WTC11 (cell line): Measurements from ENCODE around the gene KIF3B. TPM values are rescaled to one million over a fixed set of nuclear protein-coding genes. Genes with fewer than 3 reads are reported as not detected.

Experiments used
- ATAC-seq: fragments of 200-7000 bp; cut with Tn5 transposase; 2 replicates; pipeline ENCODE4 v1.10.0; 2021; ENCODE audit warnings: mild to moderate bottlenecking, moderate library complexity
- CTCF ChIA-PET: fragments of 300-600 bp; sonication (Branson Sonifier 250); formaldehyde crosslinking; loops from one replicate; lab custom pipeline; 2021; ENCODE audit warnings: antibody characterized with exemption; lab: Charles Lee
- POLR2A ChIA-PET: fragments of 350-600 bp; sonication (Branson Sonifier 250); formaldehyde crosslinking; loops from one replicate; lab custom pipeline; 2021; ENCODE audit warnings: antibody characterized with exemption; lab: Charles Lee
- DNase-seq: peaks from one replicate; pipeline ENCODE4 v3.0.0; 2021; ENCODE audit warnings: low spot score
- H3K27ac Mint-ChIP-seq: 2 replicates; pipeline ENCODE4 v1.8.0; 2021; ENCODE audit warnings: mixed read lengths
- H3K27me3 Mint-ChIP-seq: 2 replicates; pipeline ENCODE4 v1.8.0; 2021; ENCODE audit warnings: low read depth, mild to moderate bottlenecking, moderate library complexity, mixed read lengths
- H3K36me3 Mint-ChIP-seq: 2 replicates; pipeline ENCODE4 v1.8.0; 2021; ENCODE audit warnings: mixed read lengths
- H3K4me1 Mint-ChIP-seq: 2 replicates; pipeline ENCODE4 v1.8.0; 2022; ENCODE audit warnings: mixed read lengths
- H3K4me3 Mint-ChIP-seq: 2 replicates; pipeline ENCODE4 v1.8.0; 2021; ENCODE audit warnings: mild to moderate bottlenecking, moderate library complexity, mixed read lengths
- H3K9me3 Mint-ChIP-seq: 2 replicates; pipeline ENCODE4 v1.8.0; 2021; ENCODE audit warnings: mixed read lengths
- EMX1 ChIP-seq: fragments of 250-450 bp; sonication (Bioruptor Pico); IDR thresholded peaks from 2 replicates; pipeline ENCODE4 v1.8.0; 2021; ENCODE audit warnings: mild to moderate bottlenecking
- GTF2I ChIP-seq: fragments of 250-450 bp; sonication (Bioruptor Pico); conservative IDR thresholded peaks from 2 replicates; pipeline ENCODE4 v1.4.0; 2021; ENCODE audit warnings: mild to moderate bottlenecking
- JUN ChIP-seq: sonication (generic); formaldehyde crosslinking; IDR thresholded peaks from 2 replicates; pipeline ENCODE4 v1.8.0; 2023; ENCODE audit warnings: mild to moderate bottlenecking, missing genetic modification reagents
- NFYB ChIP-seq: sonication (generic); formaldehyde crosslinking; conservative IDR thresholded peaks from 2 replicates; pipeline ENCODE4 v1.8.0; 2022; ENCODE audit warnings: low read depth, missing genetic modification reagents
- NR1H2 ChIP-seq: sonication (generic); formaldehyde crosslinking; IDR thresholded peaks from 2 replicates; pipeline ENCODE4 v1.9.0; 2021; ENCODE audit warnings: mild to moderate bottlenecking, moderate library complexity, missing genetic modification reagents
- SMAD4 ChIP-seq: sonication (generic); formaldehyde crosslinking; IDR thresholded peaks from 2 replicates; pipeline ENCODE4 v1.8.0; 2022; ENCODE audit warnings: mild to moderate bottlenecking, missing genetic modification reagents
- TCF7 ChIP-seq: sonication (generic); formaldehyde crosslinking; IDR thresholded peaks from 2 replicates; pipeline ENCODE4 v1.8.0; 2022; ENCODE audit warnings: mild to moderate bottlenecking, low read depth, missing genetic modification reagents, moderate library complexity
- ZNF121 ChIP-seq: sonication (generic); formaldehyde crosslinking; IDR thresholded peaks from 2 replicates; pipeline ENCODE4 v1.8.0; 2023; ENCODE audit warnings: missing genetic modification reagents
- ZNF138 ChIP-seq: sonication (generic); formaldehyde crosslinking; conservative IDR thresholded peaks from 2 replicates; pipeline ENCODE4 v1.8.1; 2022; ENCODE audit warnings: mild to moderate bottlenecking, moderate library complexity, missing genetic modification reagents
- ZNF232 ChIP-seq: sonication (generic); formaldehyde crosslinking; IDR thresholded peaks from 2 replicates; pipeline ENCODE4 v1.8.0; 2022; ENCODE audit warnings: mild to moderate bottlenecking, missing genetic modification reagents
- ZNF423 ChIP-seq: fragments of 250-450 bp; sonication (Bioruptor Pico); IDR thresholded peaks from 2 replicates; pipeline ENCODE4 v2.1.2; 2022; ENCODE audit warnings: mild to moderate bottlenecking, moderate library complexity
- total RNA-seq: library from RNA; stranded (reverse); gene quantifications from 3 replicates; pipeline ENCODE4 v1.2.3, GENCODE V29; 2021
- TF ChIP-seq, protein P1 (sequence below): sonication (generic); formaldehyde crosslinking; conservative IDR thresholded peaks from 2 replicates; pipeline ENCODE4 v1.8.1; 2023; ENCODE audit warnings: mild to moderate bottlenecking, low read depth, missing genetic modification reagents, moderate library complexity
- TF ChIP-seq, protein P2 (sequence below): fragments of 250-450 bp; sonication (Bioruptor Pico); IDR thresholded peaks from 2 replicates; pipeline ENCODE4 v1.9.0; 2021; ENCODE audit warnings: mild to moderate bottlenecking
- TF ChIP-seq, protein P3 (sequence below): fragments of 250-450 bp; sonication (Bioruptor Pico); IDR thresholded peaks from 2 replicates; pipeline ENCODE4 v1.8.0; 2021; ENCODE audit warnings: mild to moderate bottlenecking
- TF ChIP-seq, protein P4 (sequence below): sonication (generic); formaldehyde crosslinking; IDR thresholded peaks from 2 replicates; pipeline ENCODE4 v1.8.0; 2022; ENCODE audit warnings: mild to moderate bottlenecking, missing genetic modification reagents
- TF ChIP-seq, protein P5 (sequence below): sonication (generic); formaldehyde crosslinking; IDR thresholded peaks from 2 replicates; pipeline ENCODE4 v1.8.0; 2022; ENCODE audit warnings: missing genetic modification reagents
- TF ChIP-seq, protein P6 (sequence below): sonication (generic); formaldehyde crosslinking; IDR thresholded peaks from 2 replicates; pipeline ENCODE4 v1.8.1; 2023; ENCODE audit warnings: mild to moderate bottlenecking, missing genetic modification reagents, moderate library complexity
- TF ChIP-seq, protein P7 (sequence below): sonication (generic); formaldehyde crosslinking; IDR thresholded peaks from 2 replicates; pipeline ENCODE4 v1.8.1; 2022; ENCODE audit warnings: low read depth, mild to moderate bottlenecking, moderate library complexity, missing genetic modification reagents, borderline replicate concordance

Gene KIF3B
- total RNA-seq, 1 experiment from 2014 or later: 21.5 TPM

DNA sequence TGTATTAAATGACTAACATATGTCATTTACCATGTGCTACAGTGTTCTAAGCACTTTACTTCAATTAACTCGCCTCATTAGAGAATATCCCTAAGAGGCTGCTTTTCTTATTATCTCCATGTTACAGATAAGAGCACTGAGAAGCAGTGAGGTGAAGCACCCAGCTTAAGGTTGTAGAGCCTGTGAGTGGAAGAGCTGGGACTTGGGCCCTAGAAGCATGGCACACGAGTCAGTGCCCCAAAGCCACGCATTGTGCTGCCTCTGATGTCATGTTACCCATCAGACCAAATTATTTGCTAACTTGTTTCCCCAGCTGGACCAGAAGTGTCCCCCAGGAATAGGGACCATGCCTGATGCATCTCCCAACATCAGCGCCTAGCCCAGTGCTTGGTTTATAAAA lies 35.6 kb upstream of the KIF3B start:
- no peak for ATAC-seq
- CTCF ChIA-PET: no interaction called here

DNA sequence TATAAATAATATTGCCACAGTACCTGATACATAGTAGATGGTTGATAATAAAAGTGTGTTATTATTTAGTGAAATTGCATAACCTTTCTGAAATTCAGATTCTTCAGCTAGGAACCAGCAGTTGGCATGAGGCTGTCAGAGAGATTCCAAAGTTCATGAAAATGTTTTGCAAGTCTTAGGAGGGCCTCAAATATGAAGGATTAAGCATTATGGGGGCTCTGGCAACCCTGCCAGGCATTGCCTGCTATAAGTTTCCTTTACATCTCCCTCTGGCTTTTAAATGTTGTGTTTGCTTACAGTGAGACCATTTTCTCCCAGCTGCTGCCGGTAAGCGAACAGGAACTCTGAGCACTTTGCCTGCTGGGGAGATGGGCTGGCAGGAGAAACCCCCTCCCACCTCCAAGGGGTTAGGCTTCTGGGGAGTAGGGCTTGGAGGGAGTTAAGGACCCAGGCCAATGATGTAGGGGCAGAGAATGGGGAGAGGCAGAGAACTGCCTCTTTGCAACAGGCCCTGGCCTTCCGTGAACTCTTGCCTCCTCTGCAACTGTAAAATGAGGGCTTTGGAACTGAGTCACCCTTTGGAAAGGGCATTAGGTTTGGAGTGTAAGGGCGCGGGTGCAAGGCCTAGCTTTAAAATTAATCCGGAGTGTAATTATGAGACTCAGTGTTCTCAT lies 33.2 kb upstream of the KIF3B start:
- no peak overlapping the region for H3K4me3 Mint-ChIP-seq
- no peaks in the 10 kb centered on the region for H3K36me3 Mint-ChIP-seq
- H3K27me3 Mint-ChIP-seq: no peaks in the 10 kb centered on the region
- no peak for DNase-seq
- no peak overlapping the region; the same call in 1 of the 2 replicates for H3K27ac Mint-ChIP-seq
- peaks cover 11% of the 10 kb centered on the region for H3K4me1 Mint-ChIP-seq
- ChIA-PET POLR2A (no interaction called here), CTCF (no interaction called here)
- H3K9me3 Mint-ChIP-seq: no peaks in the 10 kb centered on the region
- no peak for ATAC-seq
- TF ChIP-seq, protein P1, sequence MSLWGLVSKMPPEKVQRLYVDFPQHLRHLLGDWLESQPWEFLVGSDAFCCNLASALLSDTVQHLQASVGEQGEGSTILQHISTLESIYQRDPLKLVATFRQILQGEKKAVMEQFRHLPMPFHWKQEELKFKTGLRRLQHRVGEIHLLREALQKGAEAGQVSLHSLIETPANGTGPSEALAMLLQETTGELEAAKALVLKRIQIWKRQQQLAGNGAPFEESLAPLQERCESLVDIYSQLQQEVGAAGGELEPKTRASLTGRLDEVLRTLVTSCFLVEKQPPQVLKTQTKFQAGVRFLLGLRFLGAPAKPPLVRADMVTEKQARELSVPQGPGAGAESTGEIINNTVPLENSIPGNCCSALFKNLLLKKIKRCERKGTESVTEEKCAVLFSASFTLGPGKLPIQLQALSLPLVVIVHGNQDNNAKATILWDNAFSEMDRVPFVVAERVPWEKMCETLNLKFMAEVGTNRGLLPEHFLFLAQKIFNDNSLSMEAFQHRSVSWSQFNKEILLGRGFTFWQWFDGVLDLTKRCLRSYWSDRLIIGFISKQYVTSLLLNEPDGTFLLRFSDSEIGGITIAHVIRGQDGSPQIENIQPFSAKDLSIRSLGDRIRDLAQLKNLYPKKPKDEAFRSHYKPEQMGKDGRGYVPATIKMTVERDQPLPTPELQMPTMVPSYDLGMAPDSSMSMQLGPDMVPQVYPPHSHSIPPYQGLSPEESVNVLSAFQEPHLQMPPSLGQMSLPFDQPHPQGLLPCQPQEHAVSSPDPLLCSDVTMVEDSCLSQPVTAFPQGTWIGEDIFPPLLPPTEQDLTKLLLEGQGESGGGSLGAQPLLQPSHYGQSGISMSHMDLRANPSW (CRISPR knock-in tag): no peak
- TF ChIP-seq TCF7 (CRISPR knock-in tag) (no peak), GTF2I (CRISPR knock-in tag) (no peak), SMAD4 (no peak), EMX1 (CRISPR knock-in tag) (no peak), ZNF423 (CRISPR knock-in tag) (no peak), ZNF121 (CRISPR knock-in tag) (no peak), JUN (no peak), ZNF138 (no peak), ZNF232 (no peak)
- TF ChIP-seq, protein P2, sequence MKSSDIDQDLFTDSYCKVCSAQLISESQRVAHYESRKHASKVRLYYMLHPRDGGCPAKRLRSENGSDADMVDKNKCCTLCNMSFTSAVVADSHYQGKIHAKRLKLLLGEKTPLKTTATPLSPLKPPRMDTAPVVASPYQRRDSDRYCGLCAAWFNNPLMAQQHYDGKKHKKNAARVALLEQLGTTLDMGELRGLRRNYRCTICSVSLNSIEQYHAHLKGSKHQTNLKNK (CRISPR knock-in tag): no peak
- TF ChIP-seq, protein P3, sequence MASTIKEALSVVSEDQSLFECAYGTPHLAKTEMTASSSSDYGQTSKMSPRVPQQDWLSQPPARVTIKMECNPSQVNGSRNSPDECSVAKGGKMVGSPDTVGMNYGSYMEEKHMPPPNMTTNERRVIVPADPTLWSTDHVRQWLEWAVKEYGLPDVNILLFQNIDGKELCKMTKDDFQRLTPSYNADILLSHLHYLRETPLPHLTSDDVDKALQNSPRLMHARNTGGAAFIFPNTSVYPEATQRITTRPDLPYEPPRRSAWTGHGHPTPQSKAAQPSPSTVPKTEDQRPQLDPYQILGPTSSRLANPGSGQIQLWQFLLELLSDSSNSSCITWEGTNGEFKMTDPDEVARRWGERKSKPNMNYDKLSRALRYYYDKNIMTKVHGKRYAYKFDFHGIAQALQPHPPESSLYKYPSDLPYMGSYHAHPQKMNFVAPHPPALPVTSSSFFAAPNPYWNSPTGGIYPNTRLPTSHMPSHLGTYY (CRISPR knock-in tag): no peak
- TF ChIP-seq, protein P4, sequence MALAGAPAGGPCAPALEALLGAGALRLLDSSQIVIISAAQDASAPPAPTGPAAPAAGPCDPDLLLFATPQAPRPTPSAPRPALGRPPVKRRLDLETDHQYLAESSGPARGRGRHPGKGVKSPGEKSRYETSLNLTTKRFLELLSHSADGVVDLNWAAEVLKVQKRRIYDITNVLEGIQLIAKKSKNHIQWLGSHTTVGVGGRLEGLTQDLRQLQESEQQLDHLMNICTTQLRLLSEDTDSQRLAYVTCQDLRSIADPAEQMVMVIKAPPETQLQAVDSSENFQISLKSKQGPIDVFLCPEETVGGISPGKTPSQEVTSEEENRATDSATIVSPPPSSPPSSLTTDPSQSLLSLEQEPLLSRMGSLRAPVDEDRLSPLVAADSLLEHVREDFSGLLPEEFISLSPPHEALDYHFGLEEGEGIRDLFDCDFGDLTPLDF (CRISPR knock-in tag): no peak

More for the DNA sequence above, 35.6 kb upstream of the KIF3B start:
- no peaks in the 10 kb centered on the region for H3K9me3 Mint-ChIP-seq
- H3K4me3 Mint-ChIP-seq: no peak overlapping the region
- POLR2A ChIA-PET: interaction anchor here (0.6 kb wide), 1 partner anchor 17 kb away, joined by 4 read pairs; no protein-coding TSS in a partner anchor
- no peak overlapping the region for H3K27ac Mint-ChIP-seq
- TF ChIP-seq NFYB (no peak), NR1H2 (no peak), ZNF138 (no peak), SMAD4 (no peak), ZNF121 (CRISPR knock-in tag) (no peak)
- TF ChIP-seq, protein P5, sequence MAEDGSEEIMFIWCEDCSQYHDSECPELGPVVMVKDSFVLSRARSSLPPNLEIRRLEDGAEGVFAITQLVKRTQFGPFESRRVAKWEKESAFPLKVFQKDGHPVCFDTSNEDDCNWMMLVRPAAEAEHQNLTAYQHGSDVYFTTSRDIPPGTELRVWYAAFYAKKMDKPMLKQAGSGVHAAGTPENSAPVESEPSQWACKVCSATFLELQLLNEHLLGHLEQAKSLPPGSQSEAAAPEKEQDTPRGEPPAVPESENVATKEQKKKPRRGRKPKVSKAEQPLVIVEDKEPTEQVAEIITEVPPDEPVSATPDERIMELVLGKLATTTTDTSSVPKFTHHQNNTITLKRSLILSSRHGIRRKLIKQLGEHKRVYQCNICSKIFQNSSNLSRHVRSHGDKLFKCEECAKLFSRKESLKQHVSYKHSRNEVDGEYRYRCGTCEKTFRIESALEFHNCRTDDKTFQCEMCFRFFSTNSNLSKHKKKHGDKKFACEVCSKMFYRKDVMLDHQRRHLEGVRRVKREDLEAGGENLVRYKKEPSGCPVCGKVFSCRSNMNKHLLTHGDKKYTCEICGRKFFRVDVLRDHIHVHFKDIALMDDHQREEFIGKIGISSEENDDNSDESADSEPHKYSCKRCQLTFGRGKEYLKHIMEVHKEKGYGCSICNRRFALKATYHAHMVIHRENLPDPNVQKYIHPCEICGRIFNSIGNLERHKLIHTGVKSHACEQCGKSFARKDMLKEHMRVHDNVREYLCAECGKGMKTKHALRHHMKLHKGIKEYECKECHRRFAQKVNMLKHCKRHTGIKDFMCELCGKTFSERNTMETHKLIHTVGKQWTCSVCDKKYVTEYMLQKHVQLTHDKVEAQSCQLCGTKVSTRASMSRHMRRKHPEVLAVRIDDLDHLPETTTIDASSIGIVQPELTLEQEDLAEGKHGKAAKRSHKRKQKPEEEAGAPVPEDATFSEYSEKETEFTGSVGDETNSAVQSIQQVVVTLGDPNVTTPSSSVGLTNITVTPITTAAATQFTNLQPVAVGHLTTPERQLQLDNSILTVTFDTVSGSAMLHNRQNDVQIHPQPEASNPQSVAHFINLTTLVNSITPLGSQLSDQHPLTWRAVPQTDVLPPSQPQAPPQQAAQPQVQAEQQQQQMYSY (CRISPR knock-in tag): no peak
- TF ChIP-seq, protein P6, sequence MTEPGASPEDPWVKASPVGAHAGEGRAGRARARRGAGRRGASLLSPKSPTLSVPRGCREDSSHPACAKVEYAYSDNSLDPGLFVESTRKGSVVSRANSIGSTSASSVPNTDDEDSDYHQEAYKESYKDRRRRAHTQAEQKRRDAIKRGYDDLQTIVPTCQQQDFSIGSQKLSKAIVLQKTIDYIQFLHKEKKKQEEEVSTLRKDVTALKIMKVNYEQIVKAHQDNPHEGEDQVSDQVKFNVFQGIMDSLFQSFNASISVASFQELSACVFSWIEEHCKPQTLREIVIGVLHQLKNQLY: no peak
- TF ChIP-seq, protein P7, sequence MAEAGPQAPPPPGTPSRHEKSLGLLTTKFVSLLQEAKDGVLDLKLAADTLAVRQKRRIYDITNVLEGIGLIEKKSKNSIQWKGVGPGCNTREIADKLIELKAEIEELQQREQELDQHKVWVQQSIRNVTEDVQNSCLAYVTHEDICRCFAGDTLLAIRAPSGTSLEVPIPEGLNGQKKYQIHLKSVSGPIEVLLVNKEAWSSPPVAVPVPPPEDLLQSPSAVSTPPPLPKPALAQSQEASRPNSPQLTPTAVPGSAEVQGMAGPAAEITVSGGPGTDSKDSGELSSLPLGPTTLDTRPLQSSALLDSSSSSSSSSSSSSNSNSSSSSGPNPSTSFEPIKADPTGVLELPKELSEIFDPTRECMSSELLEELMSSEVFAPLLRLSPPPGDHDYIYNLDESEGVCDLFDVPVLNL: no peak
- no peak for DNase-seq
- no peaks in the 10 kb centered on the region for H3K36me3 Mint-ChIP-seq
- peaks cover 15% of the 10 kb centered on the region for H3K4me1 Mint-ChIP-seq
- H3K27me3 Mint-ChIP-seq: no peaks in the 10 kb centered on the region
